Endothelial cell of umbilical vein (primary cell): ENCODE results near the gene NSD2. TPM values are rescaled to one million over a fixed set of nuclear protein-coding genes. Genes with fewer than 3 reads are reported as not detected.

Source experiments
- BruUV-seq: library from RNA; stranded (reverse); fragments of 400-500 nt; replicated peaks from 2 replicates; lab custom pipeline; 2021; lab: Mats Ljungman, UMichigan
- CTCF ChIA-PET: fragments of 300-600, 350-600 bp; sonication (Branson Sonifier 250); formaldehyde crosslinking; loops from one replicate; lab custom pipeline; 2021; ENCODE audit warnings: antibody characterized with exemption, inconsistent platforms; lab: Charles Lee
- POLR2A ChIA-PET: fragments of 300-600, 350-600 bp; sonication (Branson Sonifier 250); formaldehyde crosslinking; loops from one replicate; lab custom pipeline; 2021; ENCODE audit warnings: antibody characterized with exemption, inconsistent platforms; lab: Charles Lee
- DNase-seq: peaks from one replicate; pipeline ENCODE4 v3.0.0-alpha.2; 2011; ENCODE audit warnings: low read depth, low spot score
- FAIRE-seq: peaks from 2 replicates; lab custom pipeline; 2011; peaks lifted over from hg19 to GRCh38; lab: Jason Lieb, UNC
- H2AFZ ChIP-seq: 2 replicates; pipeline ENCODE4 v1.6.0; 2012; ENCODE audit warnings: low read depth, low read length, control low read depth, inconsistent platforms
- H3K27ac ChIP-seq: 2 replicates; pipeline ENCODE4 v1.5.1; 2011; ENCODE audit warnings: low read depth, mild to moderate bottlenecking, control low read depth, low read length, moderate library complexity; ENCODE audit not compliant: insufficient read depth
- H3K27me3 ChIP-seq, 2 experiments: 2 replicates each; pipeline versions ENCODE4 v1.6.0 to v1.6.1; 2011; ENCODE audit warnings: low read length in 2 of 2, mixed read lengths in 1 of 2; ENCODE audit not compliant: control insufficient read depth in 2 of 2, insufficient read depth in 2 of 2
- H3K36me3 ChIP-seq, 2 experiments: 2 replicates in 1 of 2; 3 replicates in 1 of 2; pipeline ENCODE4 v1.5.1; 2011; ENCODE audit warnings: low read length in 2 of 2, mild to moderate bottlenecking in 1 of 2, moderate library complexity in 1 of 2; ENCODE audit not compliant: control insufficient read depth in 2 of 2, insufficient read depth in 2 of 2; ENCODE audit errors: extremely low read depth in 1 of 2
- H3K4me1 ChIP-seq: 3 replicates; pipeline ENCODE4 v1.5.1; 2011; ENCODE audit warnings: mild to moderate bottlenecking, low read length; ENCODE audit not compliant: control insufficient read depth, insufficient read depth; ENCODE audit errors: extremely low read depth
- H3K4me2 ChIP-seq: 2 replicates; pipeline ENCODE4 v1.6.1; 2011; ENCODE audit warnings: low read length, control low read depth, mixed read lengths; ENCODE audit not compliant: insufficient read depth
- H3K4me3 ChIP-seq, 3 experiments: fragments of 200-600 bp in 1 of 3; sonication (generic), shearing (Covaris generic) in 1 of 3; replicated peaks in 1 of 3; 2 replicates each; pipeline ENCODE4 v1.5.1; 2011 to 2016; ENCODE audit warnings: control low read depth in 3 of 3, low read length in 3 of 3, mild to moderate bottlenecking in 2 of 3, inconsistent platforms in 1 of 3, low read depth in 1 of 3, moderate library complexity in 1 of 3; ENCODE audit not compliant: insufficient read depth in 1 of 3
- H3K79me2 ChIP-seq: 2 replicates; pipeline ENCODE4 v1.6.0; 2012; ENCODE audit warnings: low read length, inconsistent platforms; ENCODE audit not compliant: control insufficient read depth, insufficient read depth
- H3K9ac ChIP-seq: replicated peaks from 2 replicates; pipeline ENCODE3; 2011; ENCODE audit warnings: low read length, control low read depth; ENCODE audit not compliant: insufficient read depth; ENCODE audit errors: extremely low read depth
- H3K9me1 ChIP-seq: replicated peaks from 3 replicates; pipeline ENCODE4 v1.6.0; 2011; ENCODE audit warnings: mild to moderate bottlenecking, low read length; ENCODE audit not compliant: control insufficient read depth, insufficient read depth; ENCODE audit errors: extremely low read depth
- H3K9me3 ChIP-seq: replicated peaks from 2 replicates; pipeline ENCODE4 v1.5.1; 2012; ENCODE audit warnings: low read length, inconsistent platforms; ENCODE audit not compliant: control insufficient read depth, insufficient read depth
- H4K20me1 ChIP-seq: replicated peaks from 2 replicates; pipeline ENCODE3; 2011; ENCODE audit warnings: mild to moderate bottlenecking, low read length; ENCODE audit not compliant: control insufficient read depth, insufficient read depth; ENCODE audit errors: extremely low read depth
- CTCF ChIP-seq, 2 donors: IDR thresholded peaks; 1 replicate in 1 of 2; 2 replicates in 1 of 2; pipeline ENCODE4 v1.5.1; 2011; ENCODE audit warnings: low read length in 2 of 2, mild to moderate bottlenecking in 2 of 2, moderate library complexity in 2 of 2, control low read depth in 1 of 2, inconsistent platforms in 1 of 2, low read depth in 1 of 2; ENCODE audit not compliant: insufficient read depth in 1 of 2; ENCODE audit errors: extremely low read depth in 1 of 2
- EZH2 ChIP-seq: IDR thresholded peaks from 2 replicates; pipeline ENCODE4 v1.6.1; 2012; ENCODE audit warnings: borderline replicate concordance, low read depth, mild to moderate bottlenecking, moderate library complexity, low read length, inconsistent platforms; ENCODE audit not compliant: severe bottlenecking
- FOS ChIP-seq: IDR thresholded peaks from 2 replicates; pipeline ENCODE4 v1.6.1; 2011; ENCODE audit warnings: mild to moderate bottlenecking, low read length, moderate library complexity, borderline replicate concordance; ENCODE audit not compliant: insufficient read depth
- GATA2 ChIP-seq: IDR thresholded peaks from 2 replicates; pipeline ENCODE4 v1.7.0; 2011; ENCODE audit warnings: low read depth, mild to moderate bottlenecking, moderate library complexity, mixed read lengths, low read length; ENCODE audit not compliant: insufficient read length, insufficient read depth
- JUN ChIP-seq: IDR thresholded peaks from 2 replicates; pipeline ENCODE4 v1.6.1; 2011; ENCODE audit warnings: borderline replicate concordance, low read depth; ENCODE audit not compliant: insufficient read length, insufficient read depth
- MAX ChIP-seq: IDR thresholded peaks from 2 replicates; pipeline ENCODE4 v1.6.1; 2011; ENCODE audit not compliant: insufficient read depth, insufficient read length
- MYC ChIP-seq: IDR thresholded peaks from one replicate; pipeline ENCODE4 v1.6.1; 2011; ENCODE audit warnings: mild to moderate bottlenecking, low read depth, low read length
- POLR2A ChIP-seq: IDR thresholded peaks from 2 replicates; pipeline ENCODE4 v1.6.1; 2012; ENCODE audit warnings: low read depth, mild to moderate bottlenecking, control low read depth, low read length
- POLR2AphosphoS5 ChIP-seq: IDR thresholded peaks from 2 replicates; pipeline ENCODE4 v1.6.1; 2012; ENCODE audit warnings: low read depth, mild to moderate bottlenecking, control low read depth, low read length, moderate library complexity; ENCODE audit not compliant: insufficient read depth
- dilution Hi-C: fragments of 300-500 bp; cut with MboI; formaldehyde crosslinking; loops from one replicate; pipeline ENCODE4 v1.15.0; 2019; ENCODE audit warnings: low sequenced_read_pairs; ENCODE audit not compliant: extremely low pct_ligation_motif_present
- intact Hi-C: fragments of 100-400 bp; cut with micrococcal nuclease; formaldehyde crosslinking; loops from one replicate; pipeline ENCODE4 v1.10.0; 2022
- polyA plus RNA-seq, 4 experiments: library from polyadenylated mRNA; depleted of rRNA in 3 of 4; stranded (reverse) in 3 of 4; unstranded in 1 of 4; fragments of >200 nt; gene quantifications; 2 replicates each; pipeline versions ENCODE4 v1.2.1 to v1.2.3, GENCODE V29; 2011 to 2012; ENCODE audit warnings: missing spikeins in 1 of 4
- total RNA-seq: library from RNA; stranded (reverse); gene quantifications from 2 replicates; pipeline ENCODE4 v1.2.3, GENCODE V29; 2021

The NSD2 gene
- total and polyA plus RNA-seq, 2 donors (not counting 3 experiments of a cell fraction or from before 2014, with no cell fraction given) = 31.3 to 171 TPM

- no peaks in the 10 kb centered on the region for H3K4me1 ChIP-seq
- no TSS peak for BruUV-seq
- H3K9me1 ChIP-seq = no peaks in the 10 kb centered on the region
- ChIA-PET POLR2A (no interaction called here), CTCF (no interaction called here)
- FAIRE-seq (no peak), DNase-seq (no peak)
- TF ChIP-seq JUN = no peak
- no peak for TF ChIP-seq MAX
- no peak for TF ChIP-seq MYC
- no peak for TF ChIP-seq EZH2
- no peak for TF ChIP-seq CTCF (IDR thresholded peaks at IDR 0.05; ENCODE audit: extremely low read depth in 1 of 2, insufficient read depth in 1 of 2, low read depth in 1 of 2, low read length in 2 of 2)
- no peak for TF ChIP-seq FOS
- TF ChIP-seq GATA2 = no peak
- no peak for TF ChIP-seq POLR2AphosphoS5
- no peak for TF ChIP-seq POLR2A
- no peaks in the 10 kb centered on the region for H3K79me2 ChIP-seq
- intact Hi-C loops (no loop called here), dilution Hi-C loops (no loop called here)
- H3K27me3 ChIP-seq = peaks cover 0 to 1% of the 10 kb centered on the region in 2 experiments
- H3K4me2 ChIP-seq = no peak overlapping the region
- no peaks in the 10 kb centered on the region for H3K36me3 ChIP-seq
- H2AFZ ChIP-seq = no peak overlapping the region
- H3K9me3 ChIP-seq = no peaks in the 10 kb centered on the region
- H3K27ac ChIP-seq = no peak overlapping the region
- no peak overlapping the region for H3K4me3 ChIP-seq
- no peak overlapping the region for H3K9ac ChIP-seq
- no peaks in the 10 kb centered on the region for H4K20me1 ChIP-seq
These were observed 6.9 kb upstream of the NSD2 start for GRCh38 chr4:1864076-1865008.
